ENCODE results near the gene BEST2.

Gene BEST2

GRCh38 chr19:12731337-12731736, 20.3 kb upstream of the BEST2 start:
- no peak for DNase-seq

DNA sequence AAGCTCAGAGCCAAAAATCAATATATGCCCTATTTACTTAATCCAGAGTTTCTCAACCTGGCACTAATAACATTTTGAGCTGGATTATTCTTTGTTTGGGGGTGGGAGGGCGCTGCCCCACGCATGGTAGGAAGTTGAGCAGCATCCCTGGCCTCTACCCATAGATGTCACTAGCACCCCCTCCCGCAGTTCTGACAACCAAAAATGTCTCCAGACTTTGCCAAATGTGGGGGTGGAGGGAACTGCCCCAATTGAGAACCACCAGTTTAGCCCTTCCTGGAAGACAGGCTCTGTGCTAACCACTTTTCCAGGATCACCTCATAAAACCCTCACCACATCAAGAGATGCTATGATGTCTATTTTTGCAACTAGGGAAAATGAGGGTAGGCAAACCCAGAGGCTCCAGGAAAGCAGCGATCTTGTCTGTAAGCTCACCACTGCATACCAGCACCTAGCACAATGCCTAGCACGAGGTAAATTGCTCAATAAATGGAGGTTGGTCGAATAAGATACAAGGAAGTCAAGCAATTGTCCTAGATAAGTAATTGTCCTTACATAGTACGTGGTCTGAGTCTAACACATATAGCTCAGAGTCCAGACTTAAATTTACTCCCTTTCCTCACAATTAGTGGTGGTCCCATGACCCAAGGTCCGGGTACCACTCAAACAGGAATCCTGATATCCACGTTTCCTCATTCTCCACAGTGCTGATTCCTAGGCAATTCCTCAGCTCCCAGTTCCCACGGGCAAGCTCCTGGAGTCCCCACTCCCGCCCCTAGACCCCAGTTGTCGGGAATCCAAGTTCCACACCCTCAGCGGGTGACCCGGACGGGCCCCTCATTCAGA, 18.0 kb upstream of the BEST2 start:
- peak; percentile 67 for DNase-seq

- peak; percentile 95 for DNase-seq
These were observed 14.4 kb upstream of the BEST2 start, which contains the start of gene GET3 for GRCh38 chr19:12736995-12737834. GET3 (plus strand) TSS chr19:12737497; CDS start chr19:12737506, 9 bp downstream.

DNA sequence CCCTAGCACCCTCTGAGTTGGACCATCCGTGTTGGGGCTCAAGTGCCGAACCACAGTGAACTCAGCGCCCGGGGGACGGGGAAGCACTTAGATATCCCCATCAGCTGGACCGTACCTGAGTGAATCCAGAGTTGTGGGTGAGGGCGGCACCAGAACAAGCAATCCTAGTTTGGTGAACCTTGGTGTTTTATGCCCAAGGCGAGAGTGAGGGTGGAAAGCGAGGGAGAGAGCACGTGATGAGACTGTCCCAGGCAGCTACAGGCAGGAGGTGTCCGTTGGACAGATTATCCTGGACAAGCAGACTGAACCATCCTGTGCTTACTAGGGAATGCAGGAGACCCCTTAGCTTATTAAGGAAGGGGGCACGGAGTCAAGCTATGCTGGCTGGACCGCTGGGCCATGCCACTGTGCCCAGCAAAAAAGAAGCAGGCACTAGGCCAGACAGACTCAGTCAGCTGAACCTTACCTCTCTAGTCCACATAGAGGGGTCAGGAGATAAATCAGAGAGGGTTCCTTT, 13.7 kb upstream of the BEST2 start:
- DNase-seq = no peak

GRCh38 chr19:12745166-12745897, 6.3 kb upstream of the BEST2 start:
- DNase-seq = no peak

- no peak for DNase-seq
These were observed 3.1 kb upstream of the BEST2 start for GRCh38 chr19:12748489-12748888.

- DNase-seq = no peak
These were observed 1.6 kb upstream of the BEST2 start for GRCh38 chr19:12749938-12750521.

DNA sequence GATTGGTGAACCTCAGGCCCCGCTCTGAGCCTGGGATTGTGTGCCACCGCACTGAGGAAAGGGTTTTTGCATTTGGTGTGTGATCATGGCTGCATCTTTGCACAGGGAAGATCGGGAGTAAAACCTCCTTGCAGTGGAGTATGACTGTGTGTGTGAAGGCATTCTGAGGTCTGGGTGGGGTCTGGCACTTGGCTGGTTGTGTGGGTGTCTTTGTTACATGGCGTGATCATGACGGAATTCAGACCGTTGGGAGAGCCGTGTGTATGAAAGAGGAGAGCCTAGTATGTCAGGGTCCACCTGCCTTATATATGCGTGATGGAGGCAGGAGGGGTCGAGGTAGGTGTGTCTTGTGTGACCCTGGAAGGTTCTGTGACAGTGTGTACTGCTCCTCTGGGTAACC, 740 bp upstream of the BEST2 start:
- no peak for DNase-seq

- DNase-seq = no peak
These were observed 628 bp downstream of the BEST2 start for GRCh38 chr19:12752056-12752781.

GRCh38 chr19:12754465-12755196, 3.0 kb downstream of the BEST2 start:
- DNase-seq = no peak

DNA sequence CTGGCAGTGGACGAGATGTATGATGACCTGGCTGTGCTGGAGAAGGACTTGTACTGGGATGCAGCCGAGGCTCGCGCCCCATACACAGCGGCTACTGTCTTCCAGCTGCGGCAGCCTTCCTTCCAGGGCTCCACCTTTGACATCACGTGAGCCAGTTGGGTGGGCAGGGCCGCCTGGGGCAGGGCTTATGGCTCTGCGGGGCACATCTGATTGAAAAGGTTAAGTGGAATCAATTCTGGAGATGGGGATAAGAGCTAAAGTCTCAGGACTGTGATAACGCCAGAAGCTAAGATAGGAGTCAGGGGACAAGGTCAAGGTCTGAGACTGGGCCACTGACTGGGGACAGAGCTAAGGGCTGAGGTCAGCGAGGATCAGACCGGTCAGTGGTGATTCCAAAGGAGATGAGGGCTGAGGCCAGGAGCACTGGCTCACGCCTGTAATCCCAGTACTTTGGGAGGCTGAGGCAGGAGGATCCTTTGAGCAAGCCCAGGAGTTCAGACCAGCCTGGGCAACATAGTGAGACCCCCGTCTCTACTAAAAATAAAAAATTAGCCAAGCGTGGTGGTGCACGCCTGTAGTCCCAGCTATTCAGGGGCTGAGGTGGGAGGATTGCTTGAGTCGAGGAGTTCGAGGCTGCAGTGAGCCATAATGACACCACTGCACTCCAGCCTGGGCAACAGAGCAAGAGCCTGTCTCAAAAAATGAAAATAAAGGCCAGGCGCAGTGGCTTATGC, 4.7 kb downstream of the BEST2 start:
- DNase-seq = no peak

DNA sequence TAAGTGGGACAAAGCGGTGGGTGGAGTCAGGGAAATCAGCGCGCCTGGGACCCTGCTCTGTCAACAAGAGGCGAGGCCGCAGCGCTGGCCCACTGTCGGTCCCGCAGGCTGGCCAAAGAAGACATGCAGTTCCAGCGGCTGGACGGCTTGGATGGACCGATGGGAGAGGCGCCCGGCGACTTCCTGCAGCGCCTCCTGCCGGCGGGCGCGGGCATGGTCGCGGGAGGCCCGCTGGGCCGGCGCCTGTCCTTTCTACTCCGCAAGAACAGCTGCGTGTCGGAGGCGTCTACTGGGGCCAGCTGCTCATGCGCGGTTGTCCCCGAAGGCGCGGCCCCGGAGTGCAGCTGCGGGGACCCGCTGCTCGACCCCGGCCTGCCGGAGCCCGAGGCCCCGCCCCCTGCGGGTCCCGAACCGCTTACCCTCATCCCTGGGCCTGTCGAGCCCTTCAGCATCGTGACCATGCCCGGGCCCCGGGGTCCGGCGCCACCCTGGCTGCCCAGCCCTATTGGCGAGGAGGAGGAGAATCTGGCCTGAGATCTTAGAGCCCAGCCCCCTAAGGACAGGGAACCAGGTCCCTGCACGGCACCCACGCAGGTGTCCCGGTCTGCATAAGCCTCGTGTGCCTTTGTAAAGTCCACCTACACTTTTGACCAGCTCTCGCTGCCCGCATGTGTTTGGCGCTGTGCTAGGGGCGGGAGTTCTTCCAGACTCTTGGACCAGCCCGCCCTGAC, 6.1 kb downstream of the BEST2 start:
- peak; percentile 81 for DNase-seq

DNA sequence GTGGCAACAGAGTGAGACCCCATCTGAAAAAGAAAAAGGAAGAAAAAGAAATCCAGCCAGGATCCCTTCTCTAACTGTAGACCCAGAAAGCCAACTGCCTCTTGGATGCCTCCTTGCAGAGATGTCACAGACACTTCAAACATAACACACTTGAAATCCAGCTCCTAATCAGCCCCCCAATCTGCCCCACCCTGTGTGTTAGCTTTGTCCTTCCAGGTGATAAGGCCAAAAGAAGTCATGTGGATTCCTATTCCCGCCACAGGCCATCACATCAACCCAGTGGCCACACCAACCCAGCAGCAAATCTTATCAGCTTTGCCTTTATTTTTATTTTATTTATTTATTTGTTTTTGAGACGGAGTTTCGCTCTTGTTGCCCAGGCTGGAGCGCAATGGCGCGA, 8.1 kb downstream of the BEST2 start:
- no peak for DNase-seq

- DNase-seq = no peak
These were observed 11.5 kb downstream of the BEST2 start for GRCh38 chr19:12763100-12763499.

DNA sequence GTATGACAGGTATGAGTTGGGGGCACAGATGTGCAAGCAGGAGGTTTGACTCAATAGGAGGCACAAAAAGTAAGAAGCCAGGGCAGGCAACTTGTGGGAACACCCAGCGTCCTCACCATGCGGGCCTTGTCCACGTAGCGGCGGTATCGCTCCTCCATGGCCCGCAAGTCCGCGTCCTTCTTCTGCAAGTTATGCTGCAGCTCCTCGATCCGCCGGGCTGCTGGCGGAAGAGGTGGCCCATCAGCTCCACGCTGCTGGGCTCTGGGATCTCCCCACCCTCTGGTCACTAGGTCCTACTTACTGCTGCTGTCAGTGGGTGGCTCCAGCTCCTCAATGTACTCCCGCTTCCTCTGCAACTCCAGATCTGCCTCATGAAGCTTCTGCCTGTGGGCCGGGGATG, 13.1 kb downstream of the BEST2 start:
- no peak for DNase-seq

DNA sequence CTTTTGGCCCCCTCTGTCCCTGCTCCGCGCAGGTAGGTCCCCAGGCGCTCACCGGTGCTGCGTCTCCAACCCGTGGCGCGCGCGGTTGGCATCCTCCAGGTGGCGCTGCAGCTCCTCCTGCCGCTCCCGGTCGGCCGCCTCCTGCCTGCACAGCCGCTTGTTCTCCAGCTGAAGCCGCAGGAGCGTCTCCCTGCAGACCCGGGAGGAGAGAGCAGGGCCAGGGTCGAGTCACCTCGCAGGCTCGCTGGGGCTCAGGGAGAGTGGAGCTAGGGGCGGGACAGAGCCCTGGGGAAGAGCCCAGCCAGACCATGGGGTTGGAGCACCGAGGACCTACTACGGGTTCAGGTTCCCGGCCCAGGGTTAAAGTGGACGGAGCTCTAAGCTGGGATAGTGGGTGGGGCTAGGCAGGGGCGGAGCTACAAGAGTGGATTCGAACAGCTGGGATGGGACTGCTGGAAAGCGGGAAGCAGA, 14.5 kb downstream of the BEST2 start:
- DNase-seq = peak; percentile 88

GRCh38 chr19:12767150-12767549, 15.6 kb downstream of the BEST2 start:
- DNase-seq = no peak

GRCh38 chr19:12767666-12768065, 16.1 kb downstream of the BEST2 start:
- no peak for DNase-seq

DNA sequence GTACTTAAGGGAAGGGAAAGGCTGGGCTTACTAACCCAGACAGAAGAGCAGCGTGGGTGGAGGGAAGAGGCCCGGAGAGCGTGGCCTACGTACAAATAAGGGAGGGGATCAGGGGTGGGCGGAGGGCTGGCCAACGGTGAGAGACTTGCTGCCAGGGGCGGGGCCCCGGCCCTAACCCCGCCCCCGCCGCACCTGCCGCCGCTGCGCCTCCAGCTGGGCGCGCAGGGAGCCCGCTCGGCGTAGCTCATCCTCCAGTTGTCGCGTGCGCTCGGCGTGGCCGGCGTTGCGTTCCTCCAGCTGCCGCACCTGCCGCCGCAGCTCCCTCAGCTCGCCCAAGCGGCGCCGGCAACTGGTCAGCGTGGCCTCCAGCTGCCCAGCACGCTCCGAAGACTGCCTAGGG, 18.1 kb downstream of the BEST2 start:
- DNase-seq = peak; percentile 58

DNA sequence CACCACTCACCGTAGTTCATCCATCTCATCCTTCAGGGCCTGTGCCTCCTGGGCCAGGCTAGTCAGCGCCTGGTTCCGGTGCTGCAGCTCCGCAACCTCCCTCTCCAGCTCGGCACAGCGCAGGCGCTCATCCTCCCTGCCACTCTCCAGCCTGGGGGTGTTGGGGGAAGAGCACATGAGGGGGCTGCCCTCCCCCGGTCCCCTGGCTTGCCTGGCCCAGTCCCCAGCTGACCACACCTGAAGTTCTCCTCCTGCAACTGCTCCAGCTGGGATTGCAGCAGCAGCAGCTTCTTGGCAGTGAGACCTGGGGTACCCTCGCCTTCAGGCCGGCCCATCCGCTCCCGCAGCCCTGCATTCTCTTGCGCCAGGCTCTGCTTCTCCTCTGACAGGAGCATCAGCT, 19.3 kb downstream of the BEST2 start:
- DNase-seq = no peak

Measured in left hindlimb (tissue), 1 donor.